Keratinocyte (primary cell): ENCODE results near the gene ADSS2.

Source experiments
- EZH2 ChIP-seq: IDR thresholded peaks from one replicate; pipeline ENCODE4 v1.6.1; 2012; ENCODE audit warnings: inconsistent platforms, mild to moderate bottlenecking, low read length, moderate library complexity
- TF ChIP-seq, protein P1 (sequence below), 3 experiments: IDR thresholded peaks in 1 of 3; conservative IDR thresholded peaks in 1 of 3; optimal IDR thresholded peaks in 1 of 3; 2 replicates in 2 of 3; 3 replicates in 1 of 3; pipeline versions ENCODE3 to v1.5.1; 2011; ENCODE audit warnings: low read length in 3 of 3, mild to moderate bottlenecking in 3 of 3, moderate library complexity in 2 of 3, control low read depth in 1 of 3, inconsistent platforms in 1 of 3; ENCODE audit not compliant: insufficient read depth in 2 of 3; ENCODE audit errors: extremely low read depth in 1 of 3

DNA sequence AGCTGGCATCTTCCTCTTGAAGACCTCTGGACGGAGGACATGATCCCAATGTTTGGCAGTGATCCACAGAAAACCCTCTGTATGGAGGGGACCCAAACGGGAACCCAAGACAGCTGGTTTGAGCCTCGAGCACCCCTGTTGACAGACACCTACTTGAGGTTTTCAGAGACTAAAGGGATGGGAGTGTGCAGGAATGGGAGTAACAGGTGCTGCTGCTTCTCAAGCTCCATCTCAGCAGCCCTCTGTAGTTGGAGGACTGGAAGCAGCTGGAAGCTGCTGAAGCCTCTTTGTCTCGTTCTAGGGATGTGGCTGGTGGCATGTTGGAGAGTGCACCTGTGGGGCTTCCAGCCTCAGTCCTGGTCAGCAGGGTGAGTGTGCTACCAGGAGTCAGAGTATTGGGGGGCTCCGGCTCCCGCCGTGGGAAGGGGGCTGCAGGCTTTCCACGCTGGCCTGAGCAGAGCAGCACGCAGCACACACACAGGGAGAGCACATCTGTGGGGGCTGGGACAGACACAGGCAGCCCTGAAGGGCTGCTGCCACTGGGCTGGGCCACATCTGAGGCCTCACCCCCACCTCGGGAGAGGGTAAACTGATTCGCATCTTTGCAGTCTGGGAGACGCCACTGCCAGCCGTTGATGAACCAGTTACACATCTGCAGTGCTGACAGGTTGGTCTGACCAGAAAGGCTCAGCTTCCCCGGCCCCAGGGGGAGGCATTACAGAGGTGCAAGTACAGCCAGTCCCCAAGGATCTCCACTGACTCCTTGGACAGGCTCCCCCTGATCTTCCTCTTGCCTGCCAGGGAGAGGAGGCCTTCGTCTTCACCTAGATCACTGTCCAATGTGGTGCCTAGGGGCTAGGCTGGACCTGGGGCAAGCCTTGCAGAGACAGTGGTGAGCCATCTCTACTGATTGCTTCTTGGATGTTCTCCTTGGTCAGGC, 56.6 kb downstream of the ADSS2 start:
- TF ChIP-seq, protein P1, sequence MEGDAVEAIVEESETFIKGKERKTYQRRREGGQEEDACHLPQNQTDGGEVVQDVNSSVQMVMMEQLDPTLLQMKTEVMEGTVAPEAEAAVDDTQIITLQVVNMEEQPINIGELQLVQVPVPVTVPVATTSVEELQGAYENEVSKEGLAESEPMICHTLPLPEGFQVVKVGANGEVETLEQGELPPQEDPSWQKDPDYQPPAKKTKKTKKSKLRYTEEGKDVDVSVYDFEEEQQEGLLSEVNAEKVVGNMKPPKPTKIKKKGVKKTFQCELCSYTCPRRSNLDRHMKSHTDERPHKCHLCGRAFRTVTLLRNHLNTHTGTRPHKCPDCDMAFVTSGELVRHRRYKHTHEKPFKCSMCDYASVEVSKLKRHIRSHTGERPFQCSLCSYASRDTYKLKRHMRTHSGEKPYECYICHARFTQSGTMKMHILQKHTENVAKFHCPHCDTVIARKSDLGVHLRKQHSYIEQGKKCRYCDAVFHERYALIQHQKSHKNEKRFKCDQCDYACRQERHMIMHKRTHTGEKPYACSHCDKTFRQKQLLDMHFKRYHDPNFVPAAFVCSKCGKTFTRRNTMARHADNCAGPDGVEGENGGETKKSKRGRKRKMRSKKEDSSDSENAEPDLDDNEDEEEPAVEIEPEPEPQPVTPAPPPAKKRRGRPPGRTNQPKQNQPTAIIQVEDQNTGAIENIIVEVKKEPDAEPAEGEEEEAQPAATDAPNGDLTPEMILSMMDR (optimal IDR thresholded peaks at IDR 0.05 in 1 of 3, IDR thresholded peaks at IDR 0.05 in 1 of 3, conservative IDR thresholded peaks at IDR 0.05 in 1 of 3; ENCODE audit: extremely low read depth in 1 of 3, insufficient read depth in 2 of 3, low read length in 3 of 3) = no peak
- no peak for TF ChIP-seq EZH2
